WTC11 (cell line): ENCODE results near the gene SLC25A45. TPM values are rescaled to one million over a fixed set of nuclear protein-coding genes. Genes with fewer than 3 reads are reported as not detected.
"Not testable (repeated sequence)": the region's sequence is repeated elsewhere in the genome, so short reads cannot be mapped to it uniquely, and the experiment has no call there.

Source experiments
- ATAC-seq: fragments of 200-7000 bp; cut with Tn5 transposase; 2 replicates; pipeline ENCODE4 v1.10.0; 2021; ENCODE audit warnings: mild to moderate bottlenecking, moderate library complexity
- CTCF ChIA-PET: fragments of 300-600 bp; sonication (Branson Sonifier 250); formaldehyde crosslinking; loops from one replicate; lab custom pipeline; 2021; ENCODE audit warnings: antibody characterized with exemption; lab: Charles Lee
- POLR2A ChIA-PET: fragments of 350-600 bp; sonication (Branson Sonifier 250); formaldehyde crosslinking; loops from one replicate; lab custom pipeline; 2021; ENCODE audit warnings: antibody characterized with exemption; lab: Charles Lee
- DNase-seq: peaks from one replicate; pipeline ENCODE4 v3.0.0; 2021; ENCODE audit warnings: low spot score
- H3K27ac Mint-ChIP-seq: 2 replicates; pipeline ENCODE4 v1.8.0; 2021; ENCODE audit warnings: mixed read lengths
- H3K27me3 Mint-ChIP-seq: 2 replicates; pipeline ENCODE4 v1.8.0; 2021; ENCODE audit warnings: low read depth, mild to moderate bottlenecking, moderate library complexity, mixed read lengths
- H3K36me3 Mint-ChIP-seq: 2 replicates; pipeline ENCODE4 v1.8.0; 2021; ENCODE audit warnings: mixed read lengths
- H3K4me1 Mint-ChIP-seq: 2 replicates; pipeline ENCODE4 v1.8.0; 2022; ENCODE audit warnings: mixed read lengths
- H3K4me3 Mint-ChIP-seq: 2 replicates; pipeline ENCODE4 v1.8.0; 2021; ENCODE audit warnings: mild to moderate bottlenecking, moderate library complexity, mixed read lengths
- H3K9me3 Mint-ChIP-seq: 2 replicates; pipeline ENCODE4 v1.8.0; 2021; ENCODE audit warnings: mixed read lengths
- AFF4 ChIP-seq: sonication (generic); formaldehyde crosslinking; IDR thresholded peaks from 2 replicates; pipeline ENCODE4 v1.8.1; 2023; ENCODE audit warnings: mild to moderate bottlenecking, missing genetic modification reagents, borderline replicate concordance
- ARID4B ChIP-seq: sonication (generic); formaldehyde crosslinking; IDR thresholded peaks from 2 replicates; pipeline ENCODE4 v1.8.0; 2023; ENCODE audit warnings: missing genetic modification reagents, mild to moderate bottlenecking, borderline replicate concordance
- ATF1 ChIP-seq: sonication (generic); formaldehyde crosslinking; IDR thresholded peaks from 2 replicates; pipeline ENCODE4 v1.8.1; 2023; ENCODE audit warnings: mild to moderate bottlenecking, moderate library complexity, missing genetic modification reagents
- E2F4 ChIP-seq: sonication (generic); formaldehyde crosslinking; IDR thresholded peaks from 2 replicates; pipeline ENCODE4 v1.8.1; 2022; ENCODE audit warnings: low read depth, mild to moderate bottlenecking, moderate library complexity, missing genetic modification reagents, borderline replicate concordance
- EMX1 ChIP-seq: fragments of 250-450 bp; sonication (Bioruptor Pico); IDR thresholded peaks from 2 replicates; pipeline ENCODE4 v1.8.0; 2021; ENCODE audit warnings: mild to moderate bottlenecking
- MLX ChIP-seq: sonication (generic); formaldehyde crosslinking; IDR thresholded peaks from 2 replicates; pipeline ENCODE4 v1.8.1; 2023; ENCODE audit warnings: mild to moderate bottlenecking, missing genetic modification reagents, moderate library complexity
- NFATC4 ChIP-seq: fragments of 250-450 bp; sonication (Bioruptor Pico); IDR thresholded peaks from 2 replicates; pipeline ENCODE4 v1.9.0; 2021; ENCODE audit warnings: mild to moderate bottlenecking
- NR3C1 ChIP-seq: sonication (generic); formaldehyde crosslinking; conservative IDR thresholded peaks from 2 replicates; pipeline ENCODE4 v1.8.1; 2023; ENCODE audit warnings: low read depth, mild to moderate bottlenecking, missing genetic modification reagents
- OVOL2 ChIP-seq: fragments of 250-450 bp; sonication (Bioruptor Pico); IDR thresholded peaks from 2 replicates; pipeline ENCODE4 v1.9.0; 2021; ENCODE audit warnings: mild to moderate bottlenecking, borderline replicate concordance
- PRRX2 ChIP-seq: fragments of 250-450 bp; sonication (Bioruptor Pico); IDR thresholded peaks from 2 replicates; pipeline ENCODE4 v1.8.0; 2021; ENCODE audit warnings: mild to moderate bottlenecking
- RELA ChIP-seq: sonication (generic); formaldehyde crosslinking; IDR thresholded peaks from 2 replicates; pipeline ENCODE4 v1.8.1; 2022; ENCODE audit warnings: missing genetic modification reagents, mild to moderate bottlenecking, borderline replicate concordance
- SP1 ChIP-seq: sonication (generic); formaldehyde crosslinking; conservative IDR thresholded peaks from 2 replicates; pipeline ENCODE4 v1.8.1; 2022; ENCODE audit warnings: missing genetic modification reagents
- TEAD4 ChIP-seq: sonication (generic); formaldehyde crosslinking; IDR thresholded peaks from 2 replicates; pipeline ENCODE4 v1.8.0; 2022; ENCODE audit warnings: mild to moderate bottlenecking, missing genetic modification reagents
- ZNF219 ChIP-seq: sonication (generic); formaldehyde crosslinking; IDR thresholded peaks from 2 replicates; pipeline ENCODE4 v1.8.0; 2023; ENCODE audit warnings: missing genetic modification reagents, mild to moderate bottlenecking, borderline replicate concordance
- total RNA-seq: library from RNA; stranded (reverse); gene quantifications from 3 replicates; pipeline ENCODE4 v1.2.3, GENCODE V29; 2021
- TF ChIP-seq, protein P1 (sequence below): fragments of 250-450 bp; sonication (Bioruptor Pico); IDR thresholded peaks from 2 replicates; pipeline ENCODE4 v1.9.0; 2021; ENCODE audit warnings: mild to moderate bottlenecking

SLC25A45 gene
- total RNA-seq, 1 experiment from 2014 or later, result 1.7 TPM

DNA sequence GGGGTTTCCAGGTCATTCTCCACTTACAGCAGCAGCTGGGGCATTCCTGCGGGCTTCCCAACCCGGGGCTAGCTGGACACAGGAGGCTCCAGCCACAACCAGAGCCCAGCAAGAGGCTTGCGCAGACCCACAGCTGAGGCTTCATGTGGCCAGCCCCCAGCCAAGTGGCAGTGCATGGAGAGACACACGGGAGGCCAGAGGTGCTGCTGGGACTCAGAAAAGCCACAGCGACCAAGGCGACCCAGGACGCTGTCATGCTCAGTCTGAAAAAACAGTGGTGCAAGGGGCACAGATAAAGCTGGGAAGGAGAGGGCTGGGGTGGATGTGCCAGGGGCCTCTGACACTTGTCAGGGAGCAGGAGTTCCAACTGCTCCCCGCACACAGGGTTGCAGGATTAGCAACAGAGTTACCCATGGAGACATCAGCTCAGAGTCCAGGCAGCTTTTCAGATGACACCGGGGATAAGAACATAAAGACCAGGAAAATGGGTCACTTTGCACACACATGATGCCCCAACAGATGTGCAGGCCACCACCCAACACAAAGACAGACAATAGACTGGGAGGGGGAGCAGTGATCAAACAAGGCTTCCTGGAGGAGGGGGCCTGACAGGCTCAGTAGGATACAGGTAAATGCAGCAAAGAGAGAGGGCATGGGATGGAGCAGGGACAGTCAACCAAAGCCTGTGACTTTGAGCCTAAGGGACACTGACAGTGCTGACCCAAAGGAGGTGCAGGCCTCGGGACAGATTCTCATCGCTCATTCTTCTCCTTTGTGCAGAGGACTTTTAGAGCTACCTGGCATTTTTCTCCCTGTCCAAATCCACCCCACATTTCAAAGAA lies 33.3 kb upstream of the SLC25A45 start:
- CTCF ChIA-PET, result interaction anchor here (0.6 to 12.8 kb wide), 52 partner anchors 9 to 443 kb away, joined by 3 to 224 read pairs (median 6); partner anchors contain the start of genes FRMD8, MALAT1 and ZNRD2
- DNase-seq (no peak), ATAC-seq (no peak)
- Mint-ChIP-seq H3K27ac (no peak overlapping the region), H3K36me3 (no peaks in the 10 kb centered on the region; the same call in 1 of the 2 replicates), H3K4me1 (peaks cover 49% of the 10 kb centered on the region), H3K9me3 (no peaks in the 10 kb centered on the region), H3K4me3 (peak overlapping the region; percentile 20), H3K27me3 (0 out of 2 replicates have a peak, but pooled peaks cover 2% of the 10 kb centered on the region)
- POLR2A ChIA-PET, result interaction anchor here (0.6 to 10.9 kb wide), 7 partner anchors 44 to 92 kb away, joined by 3 to 135 read pairs (median 10); partner anchors contain the start of gene MALAT1
- TF ChIP-seq ATF1 (CRISPR knock-in tag) (no peak), EMX1 (CRISPR knock-in tag) (0 out of 2 replicates have a peak, but pooled peaks have one; percentile 0), NR3C1 (CRISPR knock-in tag) (no peak), TEAD4 (CRISPR knock-in tag) (no peak), ARID4B (no peak), RELA (CRISPR knock-in tag) (0 out of 2 replicates have a peak, but pooled peaks have one; percentile 40), ZNF219 (CRISPR knock-in tag) (no peak), SP1 (no peak), OVOL2 (CRISPR knock-in tag) (no peak), NFATC4 (no peak), PRRX2 (CRISPR knock-in tag) (no peak), E2F4 (CRISPR knock-in tag) (no peak)

- Mint-ChIP-seq H3K27ac (no peak overlapping the region), H3K4me3 (no peak overlapping the region), H3K4me1 (peaks cover 43% of the 10 kb centered on the region), H3K9me3 (no peaks in the 10 kb centered on the region), H3K36me3 (peaks cover 2% of the 10 kb centered on the region; the same call in 1 of the 2 replicates), H3K27me3 (0 out of 2 replicates have a peak, but pooled peaks cover 2% of the 10 kb centered on the region)
- POLR2A ChIA-PET, result interaction anchor here (2.3 to 10.9 kb wide), 3 partner anchors 63 to 93 kb away, joined by 10 to 135 read pairs (median 37); no protein-coding TSS in a partner anchor
- ATAC-seq (no peak), DNase-seq (no peak)
- CTCF ChIA-PET, result interaction anchor here (0.6 to 12.8 kb wide), 26 partner anchors 10 to 396 kb away, joined by 3 to 224 read pairs (median 6); no protein-coding TSS in a partner anchor
- TF ChIP-seq AFF4, result no peak
- no peak for TF ChIP-seq MLX (CRISPR knock-in tag)
- TF ChIP-seq, protein P1, sequence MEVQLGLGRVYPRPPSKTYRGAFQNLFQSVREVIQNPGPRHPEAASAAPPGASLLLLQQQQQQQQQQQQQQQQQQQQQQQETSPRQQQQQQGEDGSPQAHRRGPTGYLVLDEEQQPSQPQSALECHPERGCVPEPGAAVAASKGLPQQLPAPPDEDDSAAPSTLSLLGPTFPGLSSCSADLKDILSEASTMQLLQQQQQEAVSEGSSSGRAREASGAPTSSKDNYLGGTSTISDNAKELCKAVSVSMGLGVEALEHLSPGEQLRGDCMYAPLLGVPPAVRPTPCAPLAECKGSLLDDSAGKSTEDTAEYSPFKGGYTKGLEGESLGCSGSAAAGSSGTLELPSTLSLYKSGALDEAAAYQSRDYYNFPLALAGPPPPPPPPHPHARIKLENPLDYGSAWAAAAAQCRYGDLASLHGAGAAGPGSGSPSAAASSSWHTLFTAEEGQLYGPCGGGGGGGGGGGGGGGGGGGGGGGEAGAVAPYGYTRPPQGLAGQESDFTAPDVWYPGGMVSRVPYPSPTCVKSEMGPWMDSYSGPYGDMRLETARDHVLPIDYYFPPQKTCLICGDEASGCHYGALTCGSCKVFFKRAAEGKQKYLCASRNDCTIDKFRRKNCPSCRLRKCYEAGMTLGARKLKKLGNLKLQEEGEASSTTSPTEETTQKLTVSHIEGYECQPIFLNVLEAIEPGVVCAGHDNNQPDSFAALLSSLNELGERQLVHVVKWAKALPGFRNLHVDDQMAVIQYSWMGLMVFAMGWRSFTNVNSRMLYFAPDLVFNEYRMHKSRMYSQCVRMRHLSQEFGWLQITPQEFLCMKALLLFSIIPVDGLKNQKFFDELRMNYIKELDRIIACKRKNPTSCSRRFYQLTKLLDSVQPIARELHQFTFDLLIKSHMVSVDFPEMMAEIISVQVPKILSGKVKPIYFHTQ (CRISPR knock-in tag), result no peak
Observed at GRCh38 chr11:65414776-65415498, 32.5 kb upstream of the SLC25A45 start.

GRCh38 chr11:65413077-65413664 lies 30.7 kb upstream of the SLC25A45 start:
- CTCF ChIA-PET, result interaction anchor here (1.3 kb wide), 1 partner anchor 97 kb away, joined by 7 read pairs; no protein-coding TSS in a partner anchor
- POLR2A ChIA-PET, H3K27ac Mint-ChIP-seq: not testable (repeated sequence)

More at GRCh38 chr11:65413077-65413664, 30.7 kb upstream of the SLC25A45 start:
- H3K27me3 Mint-ChIP-seq, ATAC-seq, H3K4me3 Mint-ChIP-seq, H3K9me3 Mint-ChIP-seq: not testable (repeated sequence)
- Mint-ChIP-seq H3K36me3 (peaks cover 15% of the 10 kb centered on the region), H3K4me1 (peaks cover 27% of the 10 kb centered on the region)
- peak; percentile 5 for DNase-seq
